GM21786 (cell line): ENCODE results near the gene PLCB4.

Source experiments
- ATAC-seq: cut with Tn5 transposase; IDR thresholded peaks from one replicate; pipeline ENCODE4 v1.9.1; 2021; ENCODE audit not compliant: unreplicated experiment

Gene PLCB4

GRCh38 chr20:9422321-9423057, 353.6 kb downstream of the PLCB4 start:
- ATAC-seq = no peak

- ATAC-seq = no peak
Observed at GRCh38 chr20:9424551-9424950, 355.7 kb downstream of the PLCB4 start.

GRCh38 chr20:9427430-9428291, 358.8 kb downstream of the PLCB4 start:
- no peak for ATAC-seq

- ATAC-seq = no peak
Observed at GRCh38 chr20:9428292-9428607, 359.4 kb downstream of the PLCB4 start.

GRCh38 chr20:9439806-9440205, 370.9 kb downstream of the PLCB4 start:
- no peak for ATAC-seq

- no peak for ATAC-seq
Observed at GRCh38 chr20:9440892-9441291, 372.0 kb downstream of the PLCB4 start.

- peak; percentile 56 for ATAC-seq
Observed at GRCh38 chr20:9441948-9442347, 373.1 kb downstream of the PLCB4 start.

- ATAC-seq = no peak
Observed at GRCh38 chr20:9442858-9443257, 374.0 kb downstream of the PLCB4 start.

GRCh38 chr20:9444921-9445320, 376.0 kb downstream of the PLCB4 start:
- ATAC-seq = no peak

- no peak for ATAC-seq
Observed at GRCh38 chr20:9447182-9447581, 378.3 kb downstream of the PLCB4 start.

GRCh38 chr20:9453201-9453600, 384.3 kb downstream of the PLCB4 start:
- no peak for ATAC-seq

GRCh38 chr20:9454791-9455190, 385.9 kb downstream of the PLCB4 start:
- ATAC-seq = no peak

GRCh38 chr20:9457136-9457535, 388.2 kb downstream of the PLCB4 start:
- ATAC-seq = no peak

- no peak for ATAC-seq
Observed at GRCh38 chr20:9458138-9458796, 389.4 kb downstream of the PLCB4 start.

GRCh38 chr20:9460518-9460917, 391.6 kb downstream of the PLCB4 start:
- no peak for ATAC-seq

GRCh38 chr20:9467995-9468394, 399.1 kb downstream of the PLCB4 start:
- no peak for ATAC-seq

GRCh38 chr20:9474835-9475415, 406.0 kb downstream of the PLCB4 start:
- ATAC-seq = no peak

GRCh38 chr20:9475456-9475855, 406.6 kb downstream of the PLCB4 start:
- no peak for ATAC-seq

- no peak for ATAC-seq
Observed at GRCh38 chr20:9476174-9476573, 407.3 kb downstream of the PLCB4 start.

- no peak for ATAC-seq
Observed at GRCh38 chr20:9476637-9477036, 407.8 kb downstream of the PLCB4 start.

- ATAC-seq = no peak
Observed at GRCh38 chr20:9478771-9479170, 409.9 kb downstream of the PLCB4 start.

GRCh38 chr20:9480066-9480465, 411.2 kb downstream of the PLCB4 start:
- no peak for ATAC-seq
